GM19193 (cell line): ENCODE data around the gene KCNJ9.

Source experiments
- POLR2A ChIP-seq: IDR thresholded peaks from 4 replicates; pipeline ENCODE4 v1.6.1; 2011; ENCODE audit not compliant: insufficient read depth, insufficient read length; ENCODE audit errors: extremely low read depth

KCNJ9 gene

GRCh38 chr1:160120797-160121196 lies 39.5 kb downstream of the KCNJ9 start:
- no peak for TF ChIP-seq POLR2A

DNA sequence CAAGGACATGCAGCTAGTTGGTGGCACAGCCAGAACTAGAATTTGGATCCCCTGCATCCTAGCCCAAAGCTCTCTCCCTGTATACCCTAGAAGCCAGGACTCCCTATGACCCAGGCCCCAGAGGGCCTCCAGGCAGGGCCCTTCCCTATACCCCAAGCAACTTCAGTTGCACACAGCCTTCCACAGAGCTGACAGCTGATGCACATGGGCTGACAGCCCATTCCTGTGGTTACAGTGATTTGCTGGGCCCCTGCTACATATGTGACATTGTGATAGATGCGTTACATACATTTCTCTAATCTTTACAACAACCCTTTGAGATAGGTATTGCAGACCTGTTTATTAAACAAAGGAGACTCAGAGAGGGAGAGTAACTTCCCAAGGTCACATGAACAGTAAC lies 40.0 kb downstream of the KCNJ9 start:
- no peak for TF ChIP-seq POLR2A

- no peak for TF ChIP-seq POLR2A
Measured at GRCh38 chr1:160122978-160123495, 41.7 kb downstream of the KCNJ9 start.

- TF ChIP-seq POLR2A, result no peak
Measured at GRCh38 chr1:160123726-160124125, 42.4 kb downstream of the KCNJ9 start.

DNA sequence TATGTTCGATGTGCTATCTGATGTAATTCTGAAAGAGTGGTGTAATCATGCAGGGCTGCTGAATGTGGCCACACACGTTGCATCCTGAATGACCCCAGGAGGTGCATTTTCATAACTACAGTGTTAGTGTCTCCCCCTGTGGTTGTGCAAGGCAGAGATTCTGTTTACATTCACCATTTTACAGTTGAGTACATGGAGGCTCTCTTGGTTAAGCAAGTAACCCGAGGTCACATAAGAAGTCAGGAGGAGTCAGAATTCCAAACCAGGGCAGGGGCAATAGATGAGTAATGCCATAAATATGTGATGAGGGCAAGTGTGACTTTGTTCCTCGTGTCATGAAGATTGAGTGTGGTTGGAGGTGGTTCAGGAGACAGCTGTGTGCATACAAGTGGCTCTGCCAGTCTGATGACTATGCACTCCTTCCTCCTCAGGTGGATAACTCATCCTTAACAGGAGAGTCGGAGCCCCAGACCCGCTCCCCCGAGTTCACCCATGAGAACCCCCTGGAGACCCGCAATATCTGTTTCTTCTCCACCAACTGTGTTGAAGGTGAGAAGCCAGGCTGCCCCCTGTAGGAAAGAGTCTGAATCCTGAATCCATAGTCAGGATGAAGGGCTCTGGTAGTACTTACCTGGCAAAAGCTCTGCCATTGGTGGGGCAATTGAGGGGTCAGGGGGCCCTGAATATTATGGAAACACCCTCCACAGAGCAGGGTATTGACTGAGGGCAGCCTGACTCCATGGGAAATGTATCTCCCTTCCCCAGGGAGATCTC lies 43.6 kb downstream of the KCNJ9 start:
- no peak for TF ChIP-seq POLR2A

DNA sequence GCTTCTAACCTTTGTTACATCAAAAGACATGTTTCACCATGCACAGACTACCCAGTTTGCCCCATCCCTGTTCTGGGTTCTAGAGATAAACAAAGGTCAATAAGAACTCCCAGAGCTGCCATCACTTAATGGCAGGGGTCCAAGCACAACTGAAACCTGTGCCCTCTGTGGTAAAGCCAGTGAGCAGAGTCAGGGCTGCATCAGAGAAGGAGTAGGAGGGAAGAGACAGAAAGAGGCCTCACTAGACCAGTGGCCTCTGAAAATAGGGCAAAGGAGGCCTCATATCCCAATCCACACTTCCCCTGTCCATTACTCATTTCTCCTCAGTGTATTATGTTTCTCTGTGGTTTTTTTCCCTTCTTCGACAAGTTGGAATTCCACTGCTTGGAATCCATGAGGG lies 44.4 kb downstream of the KCNJ9 start:
- no peak for TF ChIP-seq POLR2A

- TF ChIP-seq POLR2A, result no peak
Measured at GRCh38 chr1:160127381-160127780, 46.0 kb downstream of the KCNJ9 start.

DNA sequence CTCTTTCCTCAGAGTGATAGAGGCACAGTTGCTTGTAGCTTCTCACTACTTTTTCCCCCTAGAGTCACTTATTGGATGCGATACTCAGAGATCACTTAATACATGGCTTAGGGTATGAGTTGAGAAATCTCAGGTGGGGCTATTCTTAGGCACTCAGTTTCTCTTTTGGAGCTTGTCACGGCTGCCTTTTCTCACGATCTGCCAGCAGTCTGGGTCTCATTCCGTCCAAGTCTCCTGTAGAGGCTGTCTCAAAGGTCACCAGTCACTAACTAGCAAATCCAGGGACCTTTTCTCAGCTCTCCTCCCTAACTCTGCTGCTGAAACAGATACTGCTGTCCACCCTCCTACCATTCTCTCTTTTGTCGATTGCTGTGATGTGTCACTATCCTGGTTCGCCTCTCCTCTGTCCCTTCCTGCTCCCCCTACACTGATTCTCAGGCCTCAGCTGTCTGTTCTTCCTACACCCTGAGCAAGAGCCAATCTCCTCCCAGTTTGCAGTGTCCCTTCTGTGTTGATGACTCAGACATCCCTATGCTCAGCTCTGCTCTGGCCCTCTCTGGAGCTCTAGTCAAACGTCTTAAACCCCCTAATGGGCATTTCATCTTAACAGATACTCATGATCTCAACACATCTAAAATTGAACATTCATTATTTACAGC lies 46.7 kb downstream of the KCNJ9 start:
- no peak for TF ChIP-seq POLR2A

- TF ChIP-seq POLR2A, result no peak
Measured at GRCh38 chr1:160128636-160129035, 47.3 kb downstream of the KCNJ9 start.

DNA sequence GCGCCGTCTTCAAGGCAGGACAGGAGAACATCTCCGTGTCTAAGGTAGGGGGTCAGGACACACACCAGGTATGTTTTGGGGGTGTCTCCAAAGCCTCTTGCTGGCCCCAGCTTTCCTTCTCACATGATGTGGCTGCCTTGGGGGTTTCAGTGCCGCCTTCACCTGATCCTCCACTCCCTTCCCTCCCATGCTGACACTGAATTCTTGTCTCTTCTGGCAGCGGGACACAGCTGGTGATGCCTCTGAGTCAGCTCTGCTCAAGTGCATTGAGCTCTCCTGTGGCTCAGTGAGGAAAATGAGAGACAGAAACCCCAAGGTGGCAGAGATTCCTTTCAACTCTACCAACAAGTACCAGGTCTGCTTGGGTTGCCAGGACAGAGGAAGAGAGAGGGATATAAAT lies 47.7 kb downstream of the KCNJ9 start:
- TF ChIP-seq POLR2A, result no peak

DNA sequence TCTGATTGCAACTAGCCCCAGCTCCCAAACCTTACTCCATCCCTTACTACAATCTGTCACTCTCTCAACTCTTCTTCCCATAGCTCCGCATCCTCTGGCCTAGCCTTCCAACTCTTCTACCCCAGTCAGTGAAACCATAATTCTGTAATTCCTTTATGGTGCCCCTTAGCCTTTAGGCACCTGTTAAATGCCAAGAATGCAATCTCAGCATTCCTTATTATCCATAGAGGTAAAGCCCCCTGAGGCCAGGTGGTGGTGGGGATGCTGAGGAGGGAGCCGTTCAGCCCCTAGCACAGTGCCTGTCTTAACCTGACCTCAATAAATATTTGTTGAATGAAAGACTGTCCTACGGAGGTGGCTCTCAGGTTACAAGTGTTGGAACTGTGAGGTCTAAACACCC lies 48.2 kb downstream of the KCNJ9 start:
- TF ChIP-seq POLR2A, result no peak

GRCh38 chr1:160129966-160130365 lies 48.6 kb downstream of the KCNJ9 start:
- TF ChIP-seq POLR2A, result no peak

- no peak for TF ChIP-seq POLR2A
Measured at GRCh38 chr1:160130486-160130885, 49.1 kb downstream of the KCNJ9 start.

GRCh38 chr1:160130939-160131338 lies 49.6 kb downstream of the KCNJ9 start:
- TF ChIP-seq POLR2A, result no peak

GRCh38 chr1:160131803-160132565 lies 50.6 kb downstream of the KCNJ9 start:
- TF ChIP-seq POLR2A, result no peak
